ENCODE data around the gene HYI. TPM values are rescaled to one million over a fixed set of nuclear protein-coding genes. Genes with fewer than 3 reads are reported as not detected.
"Not testable (repeated sequence)": the region's sequence is repeated elsewhere in the genome, so short reads cannot be mapped to it uniquely, and the experiment has no call there.

HYI gene
- total RNA-seq, 1 donor from 2014 or later = 27.3 TPM

- no peak for DNase-seq (ENCODE audit: low spot score in 2 of 2)
- FAIRE-seq = no peak
Observed at GRCh38 chr1:43432171-43432860, 21.4 kb downstream of the HYI start.

GRCh38 chr1:43431676-43432075 lies 22.1 kb downstream of the HYI start:
- no peak for FAIRE-seq

GRCh38 chr1:43430831-43431230 lies 22.9 kb downstream of the HYI start:
- FAIRE-seq = no peak

More at GRCh38 chr1:43431676-43432075, 22.1 kb downstream of the HYI start:
- DNase-seq (ENCODE audit: low spot score in 2 of 2) = no peak

GRCh38 chr1:43427941-43428340 lies 25.8 kb downstream of the HYI start:
- DNase-seq (ENCODE audit: low spot score in 2 of 2) (no peak), FAIRE-seq (no peak)

More at GRCh38 chr1:43430831-43431230, 22.9 kb downstream of the HYI start:
- no peak for DNase-seq (ENCODE audit: low spot score in 2 of 2)

GRCh38 chr1:43427524-43427923 lies 26.2 kb downstream of the HYI start:
- DNase-seq (ENCODE audit: low spot score in 2 of 2) = no peak
- FAIRE-seq = no peak

- no peak for FAIRE-seq
- DNase-seq (ENCODE audit: low spot score in 2 of 2) = no peak
Observed at GRCh38 chr1:43426221-43426620, 27.5 kb downstream of the HYI start.

GRCh38 chr1:43425045-43425444 lies 28.7 kb downstream of the HYI start:
- DNase-seq (ENCODE audit: low spot score in 2 of 2) (no peak), FAIRE-seq (no peak)

GRCh38 chr1:43423672-43424550 lies 29.8 kb downstream of the HYI start:
- FAIRE-seq (no peak), DNase-seq (ENCODE audit: low spot score in 2 of 2) (no peak)

GRCh38 chr1:43422995-43423671 lies 30.6 kb downstream of the HYI start:
- FAIRE-seq (no peak), DNase-seq (ENCODE audit: low spot score in 2 of 2) (no peak)

GRCh38 chr1:43421976-43422750 lies 31.6 kb downstream of the HYI start:
- FAIRE-seq = no peak

GRCh38 chr1:43421396-43421795 lies 32.3 kb downstream of the HYI start:
- FAIRE-seq (no peak), DNase-seq (ENCODE audit: low spot score in 2 of 2) (no peak)

More at GRCh38 chr1:43421976-43422750, 31.6 kb downstream of the HYI start:
- DNase-seq (ENCODE audit: low spot score in 2 of 2) = no peak

GRCh38 chr1:43420874-43421273 lies 32.9 kb downstream of the HYI start:
- no peak for FAIRE-seq
- DNase-seq (ENCODE audit: low spot score in 2 of 2) = no peak

- no peak for DNase-seq (ENCODE audit: low spot score in 2 of 2)
- FAIRE-seq = no peak
Observed at GRCh38 chr1:43419627-43420425, 33.9 kb downstream of the HYI start.

- FAIRE-seq = no peak
Observed at GRCh38 chr1:43418858-43419257, 34.9 kb downstream of the HYI start.

GRCh38 chr1:43415901-43416300 lies 37.8 kb downstream of the HYI start:
- no peak for FAIRE-seq

More at GRCh38 chr1:43418858-43419257, 34.9 kb downstream of the HYI start:
- no peak for DNase-seq (ENCODE audit: low spot score in 2 of 2)

GRCh38 chr1:43414634-43415223 lies 39.0 kb downstream of the HYI start:
- FAIRE-seq = no peak
- DNase-seq (ENCODE audit: low spot score in 2 of 2) = peak in 1 of 2 donors; percentile 44

More at GRCh38 chr1:43415901-43416300, 37.8 kb downstream of the HYI start:
- no peak for DNase-seq (ENCODE audit: low spot score in 2 of 2)

GRCh38 chr1:43413426-43413825 lies 40.3 kb downstream of the HYI start:
- DNase-seq (ENCODE audit: low spot score in 2 of 2); FAIRE-seq: not testable (repeated sequence)

- FAIRE-seq (no peak), DNase-seq (ENCODE audit: low spot score in 2 of 2) (no peak)
Observed at GRCh38 chr1:43410571-43410970, 43.2 kb downstream of the HYI start.

GRCh38 chr1:43405876-43406234 lies 47.9 kb downstream of the HYI start:
- no peak for DNase-seq (ENCODE audit: low spot score in 2 of 2)
- FAIRE-seq = no peak
